H1 (cell line): Measurements from ENCODE around the gene GGT5. TPM values are rescaled to one million over a fixed set of nuclear protein-coding genes. Genes with fewer than 3 reads are reported as not detected.

ENCODE experiments used
- CEBPB ChIP-seq: IDR thresholded peaks from 2 replicates; pipeline ENCODE4 v1.6.1; 2012; ENCODE audit warnings: low read depth, low read length
- SIN3A ChIP-seq, 2 experiments: IDR thresholded peaks in 1 of 2; conservative IDR thresholded peaks in 1 of 2; 2 replicates each; pipeline ENCODE4 v1.6.1; 2011 to 2012; ENCODE audit warnings: low read length in 2 of 2, improper control_type of control experiment in 1 of 2, low read depth in 1 of 2, mild to moderate bottlenecking in 1 of 2
- SP2 ChIP-seq: IDR thresholded peaks from 2 replicates; pipeline ENCODE4 v1.6.1; 2012; ENCODE audit warnings: mild to moderate bottlenecking, low read length, inconsistent platforms
- TAF7 ChIP-seq: optimal IDR thresholded peaks from 2 replicates; pipeline ENCODE3; 2011; ENCODE audit warnings: low read depth, mild to moderate bottlenecking, inconsistent platforms, low read length, moderate library complexity, borderline replicate concordance
- ZNF274 ChIP-seq: IDR thresholded peaks from 2 replicates; pipeline ENCODE4 v1.7.0; 2012; ENCODE audit warnings: low read length, borderline replicate concordance; ENCODE audit errors: extremely low read depth
- polyA plus RNA-seq, 7 experiments: library from polyadenylated mRNA; depleted of rRNA in 3 of 7; stranded (reverse) in 5 of 7; unstranded in 2 of 7; fragments of >200 nt in 5 of 7; fragments of 200-250 nt in 2 of 7; gene quantifications; 1 replicate in 5 of 7; 2 replicates in 1 of 7; 4 replicates in 1 of 7; pipeline versions ENCODE4 v1.2.1 to v1.2.3, GENCODE V29; 2011 to 2013; ENCODE audit warnings: missing spikeins in 2 of 7, mixed read lengths in 2 of 7
- total RNA-seq: library from RNA; stranded (reverse); fragmentation: NEBNext Ultra II Directional; extraction: Animal tissue kit (Norgen Biotek cat#: 25700); gene quantifications from 2 replicates; pipeline ENCODE4 v1.2.1, GENCODE V29; 2021
- TF ChIP-seq, protein P1 (sequence below): IDR thresholded peaks from 2 replicates; pipeline ENCODE4 v1.6.1; 2012; ENCODE audit warnings: inconsistent platforms
- TF ChIP-seq, protein P2 (sequence below): IDR thresholded peaks from 2 replicates; pipeline ENCODE4 v1.6.1; 2011; ENCODE audit warnings: low read length, improper control_type of control experiment

The GGT5 gene
- total and polyA plus RNA-seq, 2 of the 8 experiments (the other 6 are each of a cell fraction or from before 2014, with no cell fraction given): 0.05 TPM; not detected in 1

DNA sequence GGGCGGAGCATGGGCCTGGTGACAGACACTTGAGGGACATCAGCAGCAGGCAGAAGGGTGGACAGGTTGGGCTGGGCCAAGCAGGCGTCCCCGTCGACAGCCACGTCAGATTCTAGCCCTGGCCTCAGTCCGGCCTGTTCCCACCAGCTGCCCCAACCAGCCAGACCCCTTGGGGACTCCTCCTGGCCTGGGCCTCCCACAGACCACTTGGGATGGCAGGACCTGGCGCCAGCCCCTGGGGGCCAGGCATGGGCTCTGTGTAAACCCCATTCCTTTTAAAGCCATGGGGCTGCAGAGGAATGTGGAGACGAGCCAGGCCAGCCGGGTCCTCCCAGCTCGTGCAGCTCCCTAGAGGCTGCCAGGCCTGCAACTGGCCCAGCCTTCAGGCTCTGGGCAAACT, 68.3 kb downstream of the GGT5 start (continued):
- no peak for TF ChIP-seq SIN3A (conservative IDR thresholded peaks at IDR 0.05 in 1 of 2, IDR thresholded peaks at IDR 0.05 in 1 of 2; ENCODE audit: low read depth in 1 of 2, low read length in 2 of 2)
- TF ChIP-seq, protein P1, sequence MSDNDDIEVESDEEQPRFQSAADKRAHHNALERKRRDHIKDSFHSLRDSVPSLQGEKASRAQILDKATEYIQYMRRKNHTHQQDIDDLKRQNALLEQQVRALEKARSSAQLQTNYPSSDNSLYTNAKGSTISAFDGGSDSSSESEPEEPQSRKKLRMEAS: no peak
- TF ChIP-seq TAF7: no peak
- no peak for TF ChIP-seq SP2
- TF ChIP-seq ZNF274: no peak
- TF ChIP-seq CEBPB: no peak
- TF ChIP-seq, protein P2, sequence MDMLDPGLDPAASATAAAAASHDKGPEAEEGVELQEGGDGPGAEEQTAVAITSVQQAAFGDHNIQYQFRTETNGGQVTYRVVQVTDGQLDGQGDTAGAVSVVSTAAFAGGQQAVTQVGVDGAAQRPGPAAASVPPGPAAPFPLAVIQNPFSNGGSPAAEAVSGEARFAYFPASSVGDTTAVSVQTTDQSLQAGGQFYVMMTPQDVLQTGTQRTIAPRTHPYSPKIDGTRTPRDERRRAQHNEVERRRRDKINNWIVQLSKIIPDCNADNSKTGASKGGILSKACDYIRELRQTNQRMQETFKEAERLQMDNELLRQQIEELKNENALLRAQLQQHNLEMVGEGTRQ: no peak
